ENCODE measurements around the gene OR10H3.

Gene OR10H3

DNA sequence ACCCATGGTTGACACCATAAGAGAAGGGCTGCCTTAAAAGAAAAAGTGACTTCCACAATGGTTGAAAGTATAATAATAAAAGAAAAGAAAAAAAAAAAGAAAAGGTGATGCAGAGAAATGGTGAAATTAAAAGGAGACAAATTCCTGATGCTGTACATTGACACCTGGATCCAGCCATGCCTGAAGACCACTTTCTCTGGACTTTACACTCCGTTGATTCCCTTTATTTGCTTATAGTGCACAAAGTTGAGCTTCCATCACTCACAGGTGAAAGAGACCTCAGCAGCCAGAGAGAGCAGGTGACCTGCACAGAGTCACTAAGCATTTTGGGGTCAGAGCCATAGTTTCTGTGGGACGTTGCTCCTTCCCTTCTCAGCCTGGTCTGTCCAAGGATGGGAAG is 37.5 kb downstream of the OR10H3 start:
- Histone ChIP-seq H3K4me3 (ENCODE audit: low read depth, low read length) (no peak overlapping the region), H3K36me3 (ENCODE audit: control insufficient read depth, insufficient read depth, low read length) (no peaks in the 10 kb centered on the region), H3K27me3 (ENCODE audit: control insufficient read depth, insufficient read depth, low read length) (peaks cover 4% of the 10 kb centered on the region), H3K9me3 (ENCODE audit: control insufficient read depth, low read length) (no peaks in the 10 kb centered on the region), H3K27ac (no peak overlapping the region), H3K79me2 (no peaks in the 10 kb centered on the region), H2AFZ (no peak overlapping the region), H3K4me1 (peaks cover 3% of the 10 kb centered on the region), H3K4me2 (ENCODE audit: low read length) (no peak overlapping the region), H3K9ac (no peak overlapping the region)
- no peak for TF ChIP-seq CTCF (IDR thresholded peaks at IDR 0.05)

GRCh38 chr19:15776264-15776663 is 38.5 kb downstream of the OR10H3 start:
- Histone ChIP-seq H2AFZ (no peak overlapping the region), H3K27me3 (ENCODE audit: control insufficient read depth, insufficient read depth, low read length) (peaks cover 4% of the 10 kb centered on the region), H3K27ac (no peak overlapping the region), H3K4me2 (ENCODE audit: low read length) (no peak overlapping the region), H3K4me3 (ENCODE audit: low read depth, low read length) (no peak overlapping the region), H3K9ac (no peak overlapping the region), H3K79me2 (no peaks in the 10 kb centered on the region), H3K9me3 (ENCODE audit: control insufficient read depth, low read length) (no peaks in the 10 kb centered on the region), H3K36me3 (ENCODE audit: control insufficient read depth, insufficient read depth, low read length) (no peaks in the 10 kb centered on the region), H3K4me1 (peaks cover 5% of the 10 kb centered on the region)
- no peak for TF ChIP-seq CTCF (IDR thresholded peaks at IDR 0.05)

DNA sequence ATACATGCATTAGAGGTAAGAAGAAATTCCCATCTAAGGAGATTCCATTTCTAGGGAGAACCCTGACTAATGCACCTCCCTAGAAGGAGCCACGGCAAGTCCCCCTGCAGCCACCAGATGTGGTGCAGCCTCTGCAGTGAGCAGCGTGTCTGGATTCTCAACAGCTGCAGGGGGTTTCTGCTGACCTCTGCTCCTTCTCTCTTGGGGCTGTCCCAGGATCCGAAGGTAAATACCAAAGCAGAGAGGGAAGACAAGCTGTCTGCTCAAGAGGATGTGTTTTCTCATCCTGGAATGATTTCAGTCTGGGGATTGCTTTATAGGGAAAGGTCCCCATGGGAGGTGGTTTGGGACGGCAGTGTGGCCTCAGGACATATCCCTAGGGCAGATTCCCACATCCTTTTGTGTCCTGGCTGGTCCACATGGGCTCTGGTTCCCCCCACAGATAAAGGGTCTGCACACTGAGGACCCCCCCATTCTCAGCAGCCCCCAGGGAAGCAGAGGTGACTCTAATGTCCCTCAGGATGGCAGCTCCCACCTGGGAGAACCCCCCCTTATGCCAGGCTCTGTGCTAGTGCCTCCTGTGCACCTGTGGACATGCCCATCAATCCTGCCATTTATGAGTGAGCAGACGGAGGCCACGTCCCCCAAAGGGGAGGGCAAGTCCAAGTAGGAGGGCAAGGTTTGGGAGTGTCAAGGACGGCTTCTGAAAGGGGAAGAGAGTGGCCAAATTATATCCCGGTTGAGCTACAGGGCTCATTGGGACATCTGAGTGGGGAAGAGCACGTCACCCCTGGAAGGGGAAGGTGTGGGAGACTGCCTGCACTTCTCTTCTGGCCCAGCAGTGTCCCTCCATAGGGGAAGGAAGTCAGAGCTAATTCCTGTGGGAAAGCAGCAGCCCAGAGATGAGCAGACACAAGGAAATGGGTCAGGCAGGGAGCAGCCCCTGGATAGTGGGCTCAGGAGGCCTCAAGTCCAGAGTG is 39.5 kb downstream of the OR10H3 start:
- Histone ChIP-seq H3K27me3 (ENCODE audit: control insufficient read depth, insufficient read depth, low read length) (peaks cover 4% of the 10 kb centered on the region), H3K36me3 (ENCODE audit: control insufficient read depth, insufficient read depth, low read length) (no peaks in the 10 kb centered on the region), H3K9me3 (ENCODE audit: control insufficient read depth, low read length) (no peaks in the 10 kb centered on the region), H3K27ac (no peak overlapping the region), H3K4me2 (ENCODE audit: low read length) (no peak overlapping the region), H3K4me3 (ENCODE audit: low read depth, low read length) (no peak overlapping the region), H2AFZ (no peak overlapping the region), H3K4me1 (peaks cover 5% of the 10 kb centered on the region), H3K9ac (no peak overlapping the region), H3K79me2 (no peaks in the 10 kb centered on the region)
- TF ChIP-seq CTCF (IDR thresholded peaks at IDR 0.05), result no peak

GRCh38 chr19:15779756-15780476 is 42.1 kb downstream of the OR10H3 start:
- Histone ChIP-seq H3K36me3 (ENCODE audit: control insufficient read depth, insufficient read depth, low read length) (no peaks in the 10 kb centered on the region), H3K9me3 (ENCODE audit: control insufficient read depth, low read length) (no peaks in the 10 kb centered on the region), H3K27ac (no peak overlapping the region), H3K4me2 (ENCODE audit: low read length) (no peak overlapping the region), H3K27me3 (ENCODE audit: control insufficient read depth, insufficient read depth, low read length) (peaks cover 4% of the 10 kb centered on the region), H3K4me1 (peaks cover 5% of the 10 kb centered on the region), H3K4me3 (ENCODE audit: low read depth, low read length) (no peak overlapping the region), H3K79me2 (no peaks in the 10 kb centered on the region), H3K9ac (no peak overlapping the region), H2AFZ (peak overlapping the region; percentile 76)
- TF ChIP-seq CTCF (IDR thresholded peaks at IDR 0.05), result no peak
